HCT116 (cell line): Measurements from ENCODE around the gene TBC1D14. TPM values are rescaled to one million over a fixed set of nuclear protein-coding genes. Genes with fewer than 3 reads are reported as not detected.
A peak's percentile ranks its signal among the peaks of the same experiment; 100 is the strongest.

ENCODE experiments used
- ATAC-seq: fragments of 200-7000 bp; cut with Tn5 transposase; 2 replicates; pipeline ENCODE4 v1.9.1; 2020; ENCODE audit warnings: mild to moderate bottlenecking, moderate library complexity
- BruUV-seq: library from RNA; stranded (reverse); fragments of 400-500 nt; replicated peaks from 2 replicates; lab custom pipeline; 2021; lab: Mats Ljungman, UMichigan
- CTCF ChIA-PET: fragments of 300-600 bp; sonication (Branson Sonifier 250); formaldehyde crosslinking; loops from one replicate; lab custom pipeline; 2021; ENCODE audit warnings: antibody characterized with exemption; lab: Charles Lee
- POLR2A ChIA-PET: fragments of 300-600, 350-600 bp; sonication (Branson Sonifier 250); formaldehyde crosslinking; loops from one replicate; lab custom pipeline; 2021; ENCODE audit warnings: antibody characterized with exemption; lab: Charles Lee
- RAD21 ChIA-PET, 2 experiments: fragments of 300-600 bp; sonication (Branson Sonifier 250); formaldehyde crosslinking; loops; one replicate each; lab custom pipeline; 2023; ENCODE audit warnings: low total read pairs in 2 of 2; ENCODE audit not compliant: uncharacterized antibody in 2 of 2, unreplicated experiment in 2 of 2, low non-redundant PET in 1 of 2; lab: Charles Lee
- DNase-seq: peaks from one replicate; pipeline ENCODE4 v3.0.0-alpha.2; 2010; ENCODE audit warnings: low read depth, low spot score
- H2AFZ ChIP-seq: fragments of 200-600 bp; shearing (Covaris generic), sonication (generic); 2 replicates; pipeline ENCODE4 v1.6.1; 2017; ENCODE audit warnings: low read depth, mixed run types, mixed read lengths, antibody characterized with exemption, low read length; ENCODE audit not compliant: poor library complexity, severe bottlenecking
- H3K27ac ChIP-seq: 2 replicates; pipeline ENCODE4 v1.5.1; 2012; ENCODE audit warnings: low read depth, low read length
- H3K27me3 ChIP-seq: fragments of 200-600 bp; sonication (generic); 2 replicates; pipeline ENCODE4 v1.6.1; 2016; ENCODE audit warnings: mixed run types, low read length, mixed read lengths; ENCODE audit not compliant: insufficient read depth
- H3K36me3 ChIP-seq, 2 experiments: fragments of 200-500 bp in 1 of 2; fragments of 200-600 bp in 1 of 2; sonication (Bioruptor generic) in 1 of 2; sonication (generic) in 1 of 2; 2 replicates each; pipeline versions ENCODE4 v1.5.1 to v1.6.1; 2014 to 2016; ENCODE audit warnings: low read length in 2 of 2, inconsistent platforms in 1 of 2, mixed read lengths in 1 of 2, mixed run types in 1 of 2; ENCODE audit not compliant: insufficient read depth in 2 of 2, control insufficient read depth in 1 of 2
- H3K4me1 ChIP-seq, 2 experiments: fragments of 200-600 bp in 1 of 2; sonication (generic) in 1 of 2; 2 replicates each; pipeline versions ENCODE4 v1.5.1 to v1.6.1; 2012 to 2017; ENCODE audit warnings: low read length in 2 of 2, inconsistent platforms in 1 of 2, mild to moderate bottlenecking in 1 of 2, mixed read lengths in 1 of 2, mixed run types in 1 of 2, moderate library complexity in 1 of 2; ENCODE audit not compliant: insufficient read depth in 2 of 2, control insufficient read depth in 1 of 2
- H3K4me2 ChIP-seq: fragments of 200-600 bp; sonication (generic); 2 replicates; pipeline ENCODE4 v1.6.1; 2017; ENCODE audit warnings: mixed run types, low read length, mixed read lengths
- H3K4me3 ChIP-seq, 2 experiments: fragments of 200-600 bp in 1 of 2; sonication (generic) in 1 of 2; replicated peaks in 1 of 2; 2 replicates each; pipeline ENCODE4 v1.5.1; 2011 to 2016; ENCODE audit warnings: low read length in 2 of 2, control low read depth in 1 of 2, low read depth in 1 of 2, mild to moderate bottlenecking in 1 of 2, mixed read lengths in 1 of 2, mixed run types in 1 of 2
- H3K79me2 ChIP-seq: fragments of 200-600 bp; sonication (generic); 2 replicates; pipeline ENCODE4 v1.6.1; 2017; ENCODE audit warnings: mild to moderate bottlenecking, mixed run types, low read length, moderate library complexity, mixed read lengths; ENCODE audit not compliant: insufficient read depth
- H3K9ac ChIP-seq: fragments of 200-600 bp; sonication (generic); 2 replicates; pipeline ENCODE4 v1.6.1; 2016; ENCODE audit warnings: low read length, mixed read lengths
- H3K9me2 ChIP-seq: fragments of 200-600 bp; sonication (generic), shearing (Covaris generic); 2 replicates; pipeline ENCODE4 v1.6.1; 2017; ENCODE audit warnings: mixed run types, mild to moderate bottlenecking, moderate library complexity; ENCODE audit not compliant: insufficient read depth
- H3K9me3 ChIP-seq, 2 experiments: fragments of 200-500 bp in 1 of 2; fragments of 200-600 bp in 1 of 2; sonication (Bioruptor generic) in 1 of 2; sonication (generic) in 1 of 2; 2 replicates each; pipeline ENCODE4 v1.6.1; 2014 to 2017; ENCODE audit warnings: low read length in 2 of 2, mixed read lengths in 2 of 2, inconsistent platforms in 1 of 2, low read depth in 1 of 2, mild to moderate bottlenecking in 1 of 2, mixed run types in 1 of 2, moderate library complexity in 1 of 2; ENCODE audit not compliant: control insufficient read depth in 1 of 2, insufficient read depth in 1 of 2
- H4K20me1 ChIP-seq: fragments of 200-600 bp; sonication (generic), shearing (Covaris generic); 2 replicates; pipeline ENCODE4 v1.6.1; 2017; ENCODE audit warnings: mixed run types, mild to moderate bottlenecking, moderate library complexity; ENCODE audit not compliant: insufficient read depth
- EZH2 ChIP-seq: fragments of 200-600 bp; sonication (generic); IDR thresholded peaks from 2 replicates; pipeline ENCODE4 v1.6.1; 2017; ENCODE audit warnings: antibody characterized with exemption, mixed run types
- FOSL1 ChIP-seq: IDR thresholded peaks from 2 replicates; pipeline ENCODE4 v1.6.1; 2012; ENCODE audit warnings: low read depth
- MAX ChIP-seq: IDR thresholded peaks from 2 replicates; pipeline ENCODE4 v1.6.1; 2012
- POLR2A ChIP-seq: IDR thresholded peaks from 2 replicates; pipeline ENCODE4 v1.7.0; 2011; ENCODE audit warnings: borderline replicate concordance; ENCODE audit not compliant: insufficient read depth, insufficient read length; ENCODE audit errors: extremely low read depth
- POLR2AphosphoS5 ChIP-seq: IDR thresholded peaks from 2 replicates; pipeline ENCODE4 v1.6.1; 2011; ENCODE audit warnings: mild to moderate bottlenecking, low read depth, low read length, moderate library complexity
- SP1 ChIP-seq: IDR thresholded peaks from 2 replicates; pipeline ENCODE4 v1.6.1; 2012; ENCODE audit warnings: low read depth
- ZBTB33 ChIP-seq: IDR thresholded peaks from 2 replicates; pipeline ENCODE4 v1.6.1; 2011; ENCODE audit warnings: mild to moderate bottlenecking, low read length, moderate library complexity; ENCODE audit not compliant: insufficient replicate concordance; ENCODE audit errors: extremely low read depth
- ZNF274 ChIP-seq: fragments of 200-500 bp; sonication (Bioruptor generic); IDR thresholded peaks from 2 replicates; pipeline ENCODE4 v1.6.1; 2014; ENCODE audit warnings: mild to moderate bottlenecking, low read depth, low read length, inconsistent platforms
- intact Hi-C: fragments of 100-400 bp; cut with micrococcal nuclease; formaldehyde crosslinking; loops from 2 replicates; pipeline ENCODE4 v1.10.0; 2022
- total RNA-seq: library from RNA; stranded (reverse); gene quantifications from one replicate; pipeline ENCODE4 v1.2.1, GENCODE V29; 2021; ENCODE audit not compliant: unreplicated experiment
- TF ChIP-seq, protein P1 (sequence below), 3 experiments: fragments of 200-600 bp in 1 of 3; sonication (generic) in 1 of 3; IDR thresholded peaks in 2 of 3; conservative IDR thresholded peaks in 1 of 3; 2 replicates each; pipeline ENCODE4 v1.5.1; 2012 to 2017; ENCODE audit warnings: low read depth in 2 of 3, low read length in 2 of 3, antibody characterized with exemption in 1 of 3, borderline replicate concordance in 1 of 3, control low read depth in 1 of 3, mild to moderate bottlenecking in 1 of 3, mixed read lengths in 1 of 3, mixed run types in 1 of 3, moderate library complexity in 1 of 3; ENCODE audit not compliant: insufficient read depth in 1 of 3

The TBC1D14 gene
- total RNA-seq, 1 experiment from 2014 or later: 62.9 TPM

DNA sequence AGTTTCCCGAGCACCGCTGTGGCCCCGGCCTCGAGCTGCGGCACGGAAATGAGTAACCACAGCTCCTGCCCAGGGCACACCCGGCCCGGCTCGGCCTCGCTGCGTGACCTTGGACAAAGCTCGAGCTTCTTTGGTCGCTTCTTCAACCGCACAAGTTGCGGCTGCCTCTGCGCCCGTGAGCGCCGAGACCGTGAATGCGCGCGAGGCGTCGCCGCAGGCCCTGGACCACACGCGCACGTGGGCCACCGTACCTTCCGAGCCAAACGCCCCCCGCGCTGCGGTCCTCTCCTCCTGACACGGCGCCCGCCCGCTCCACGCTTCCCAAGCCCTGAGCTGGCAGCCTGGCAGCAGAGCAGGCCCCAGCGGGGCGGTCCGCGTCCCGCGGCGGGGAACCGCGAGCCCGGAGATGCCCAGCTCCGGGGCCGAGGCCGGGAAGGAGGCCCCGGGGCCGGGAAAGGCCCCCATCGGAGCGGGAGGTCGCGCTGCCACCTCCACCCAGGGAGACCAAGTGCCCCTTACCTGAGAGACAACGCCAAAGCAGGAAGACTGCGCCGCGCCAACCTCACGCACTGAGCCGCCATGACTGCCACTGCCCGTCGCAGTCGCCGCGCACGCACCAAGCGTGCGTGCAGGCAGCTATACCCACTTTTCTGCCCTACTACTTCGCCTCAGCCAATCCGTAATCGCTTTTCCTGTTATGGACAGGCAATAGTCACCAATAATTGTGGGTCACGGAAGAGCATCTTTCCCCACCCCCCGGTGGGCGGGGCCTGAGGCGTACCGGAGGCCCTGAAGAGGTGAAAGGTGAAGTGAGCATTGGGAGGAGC, 158.0 kb downstream of the TBC1D14 start, which contains the start of gene GRPEL1 (continued):
- no peak for TF ChIP-seq ZBTB33

GRCh38 chr4:7068279-7068842, 158.7 kb downstream of the TBC1D14 start:
- Histone ChIP-seq H3K4me3 (peak overlapping the region; percentile 74 to 91), H3K9me3 (no peaks in the 10 kb centered on the region), H4K20me1 (no peaks in the 10 kb centered on the region), H2AFZ (no peak overlapping the region), H3K4me2 (peak overlapping the region; percentile 97), H3K79me2 (peaks cover 46% of the 10 kb centered on the region), H3K27ac (peak overlapping the region; percentile 57), H3K27me3 (no peaks in the 10 kb centered on the region), H3K36me3 (peaks cover 13 to 19% of the 10 kb centered on the region in 2 experiments; a peak in 3 of 4 replicates), H3K4me1 (peaks cover 11 to 31% of the 10 kb centered on the region in 2 experiments; a peak in 3 of 4 replicates), H3K9ac (peak overlapping the region; percentile 81), H3K9me2 (no peaks in the 10 kb centered on the region)
- ATAC-seq (no peak), DNase-seq (no peak)
- ChIA-PET POLR2A (interaction anchor here (0.7 to 1.6 kb wide), 6 partner anchors 11 to 395 kb away, joined by 3 to 7 read pairs (median 4); partner anchors contain the start of gene TADA2B), CTCF (interaction anchor here (0.8 to 1.9 kb wide), 6 partner anchors 9 to 195 kb away, joined by 3 to 7 read pairs (median 4); partner anchors contain the start of gene TADA2B), RAD21 (interaction anchor here in 1 of 2 experiments (0.6 kb wide), 1 partner anchor 138 kb away, joined by 3 read pairs; no protein-coding TSS in a partner anchor)
- intact Hi-C loops: loop anchor here (1.0 kb wide), 1 partner anchor 81 kb away; no protein-coding TSS in a partner anchor
- TSS peak; percentile 89 for BruUV-seq
- TF ChIP-seq, protein P1, sequence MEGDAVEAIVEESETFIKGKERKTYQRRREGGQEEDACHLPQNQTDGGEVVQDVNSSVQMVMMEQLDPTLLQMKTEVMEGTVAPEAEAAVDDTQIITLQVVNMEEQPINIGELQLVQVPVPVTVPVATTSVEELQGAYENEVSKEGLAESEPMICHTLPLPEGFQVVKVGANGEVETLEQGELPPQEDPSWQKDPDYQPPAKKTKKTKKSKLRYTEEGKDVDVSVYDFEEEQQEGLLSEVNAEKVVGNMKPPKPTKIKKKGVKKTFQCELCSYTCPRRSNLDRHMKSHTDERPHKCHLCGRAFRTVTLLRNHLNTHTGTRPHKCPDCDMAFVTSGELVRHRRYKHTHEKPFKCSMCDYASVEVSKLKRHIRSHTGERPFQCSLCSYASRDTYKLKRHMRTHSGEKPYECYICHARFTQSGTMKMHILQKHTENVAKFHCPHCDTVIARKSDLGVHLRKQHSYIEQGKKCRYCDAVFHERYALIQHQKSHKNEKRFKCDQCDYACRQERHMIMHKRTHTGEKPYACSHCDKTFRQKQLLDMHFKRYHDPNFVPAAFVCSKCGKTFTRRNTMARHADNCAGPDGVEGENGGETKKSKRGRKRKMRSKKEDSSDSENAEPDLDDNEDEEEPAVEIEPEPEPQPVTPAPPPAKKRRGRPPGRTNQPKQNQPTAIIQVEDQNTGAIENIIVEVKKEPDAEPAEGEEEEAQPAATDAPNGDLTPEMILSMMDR (IDR thresholded peaks at IDR 0.05 in 2 of 3, conservative IDR thresholded peaks at IDR 0.05 in 1 of 3; ENCODE audit: borderline replicate concordance in 1 of 3, insufficient read depth in 1 of 3, low read depth in 2 of 3, low read length in 2 of 3): no peak
- TF ChIP-seq POLR2AphosphoS5 (peak; percentile 81), ZNF274 (no peak), POLR2A (peak; percentile 81), SP1 (no peak), FOSL1 (no peak), EZH2 (no peak), MAX (no peak)
